Measurements from ENCODE around the gene NCOA6. TPM values are rescaled to one million over a fixed set of nuclear protein-coding genes. Genes with fewer than 3 reads are reported as not detected.

The NCOA6 gene
- total RNA-seq, 2 experiments from 2014 or later, result 8.8 to 24.4 TPM

GRCh38 chr20:34706302-34706875 lies 119.1 kb downstream of the NCOA6 start:
- no peaks in the 10 kb centered on the region for H3K79me2 ChIP-seq (ENCODE audit: insufficient read depth, low read depth, low read length)
- no peaks in the 10 kb centered on the region for H3K9me2 ChIP-seq (ENCODE audit: insufficient read depth, low read length)
- TF ChIP-seq EZH2phosphoT487 (IDR thresholded peaks at IDR 0.05; ENCODE audit: borderline replicate concordance, low read depth, low read length), result no peak
- no peak for TF ChIP-seq CTCF (conservative IDR thresholded peaks at IDR 0.05; ENCODE audit: low read length)
- no peak overlapping the region for H3K27ac ChIP-seq (ENCODE audit: low read depth, low read length, poor library complexity, severe bottlenecking)
- no peaks in the 10 kb centered on the region for H3K36me3 ChIP-seq (ENCODE audit: insufficient read depth, low read length)
- no peak for DNase-seq (ENCODE audit: low spot score)
- BruUV-seq (replicated peaks), result no TSS peak
- H3K4me2 ChIP-seq (ENCODE audit: low read length), result no peak overlapping the region
- intact Hi-C loops (cut with micrococcal nuclease; ENCODE audit: unreplicated experiment), result no loop called here
- no peaks in the 10 kb centered on the region for H4K20me1 ChIP-seq (ENCODE audit: insufficient read depth, low read length)
- no peak overlapping the region for H3K4me3 ChIP-seq (ENCODE audit: low read depth, low read length, poor library complexity, severe bottlenecking)
- peaks cover 22% of the 10 kb centered on the region for H3K4me1 ChIP-seq (ENCODE audit: insufficient read depth, low read length, poor library complexity, severe bottlenecking)
- no peaks in the 10 kb centered on the region for H3K9me3 ChIP-seq (ENCODE audit: low read length)
- POLR2A ChIA-PET, result interaction anchor here (0.6 to 0.7 kb wide), 2 partner anchors 14 to 104 kb away, joined by 3 read pairs; no protein-coding TSS in a partner anchor
- CTCF ChIA-PET (ENCODE audit: unreplicated experiment), result no interaction called here
- no peak overlapping the region for H2AFZ ChIP-seq (ENCODE audit: low read length)

GRCh38 chr20:34705397-34706301 lies 119.8 kb downstream of the NCOA6 start:
- peaks cover 22% of the 10 kb centered on the region for H3K4me1 ChIP-seq (ENCODE audit: insufficient read depth, low read length, poor library complexity, severe bottlenecking)
- BruUV-seq (replicated peaks), result no TSS peak
- peak overlapping the region; percentile 54 for H3K27ac ChIP-seq (ENCODE audit: low read depth, low read length, poor library complexity, severe bottlenecking)
- CTCF ChIA-PET (ENCODE audit: unreplicated experiment), result no interaction called here
- POLR2A ChIA-PET, result interaction anchor here (0.6 to 0.7 kb wide), 3 partner anchors 13 to 372 kb away, joined by 3 read pairs; no protein-coding TSS in a partner anchor
- peak; percentile 34; the same call in 1 of the 2 replicates for TF ChIP-seq CTCF (conservative IDR thresholded peaks at IDR 0.05; ENCODE audit: low read length)
- no peak for TF ChIP-seq EZH2phosphoT487 (IDR thresholded peaks at IDR 0.05; ENCODE audit: borderline replicate concordance, low read depth, low read length)
- intact Hi-C loops (cut with micrococcal nuclease; ENCODE audit: unreplicated experiment), result loop anchor here (2.0 kb wide), 1 partner anchor 403 kb away; the partner anchor contains the start of gene AHCY
- peak overlapping the region; percentile 93 for H3K4me3 ChIP-seq (ENCODE audit: low read depth, low read length, poor library complexity, severe bottlenecking)
- H3K4me2 ChIP-seq (ENCODE audit: low read length), result peak overlapping the region; percentile 94
- peak overlapping the region; percentile 86; the same call in 1 of the 2 replicates for H2AFZ ChIP-seq (ENCODE audit: low read length)
- H3K9me3 ChIP-seq (ENCODE audit: low read length), result no peaks in the 10 kb centered on the region
- H3K79me2 ChIP-seq (ENCODE audit: insufficient read depth, low read depth, low read length), result no peaks in the 10 kb centered on the region
- H3K9me2 ChIP-seq (ENCODE audit: insufficient read depth, low read length), result no peaks in the 10 kb centered on the region
- no peaks in the 10 kb centered on the region for H3K36me3 ChIP-seq (ENCODE audit: insufficient read depth, low read length)
- DNase-seq (ENCODE audit: low spot score), result no peak
- H4K20me1 ChIP-seq (ENCODE audit: insufficient read depth, low read length), result no peaks in the 10 kb centered on the region

Data from OCI-LY7 (cell line).